Naive thymus-derived CD8-positive, alpha-beta T cell (primary cell): ENCODE data around the gene HDAC4. TPM values are rescaled to one million over a fixed set of nuclear protein-coding genes. Genes with fewer than 3 reads are reported as not detected.

Source experiments
- ATAC-seq, 2 donors: fragments of 150-1000 bp; cut with Tn5 transposase in 1 of 2; sonication (Bioruptor Pico), chemical (Tn5 transposase) in 1 of 2; 1 replicate in 1 of 2; 2 replicates in 1 of 2; pipeline ENCODE4 v1.10.0; 2021; ENCODE audit warnings: mild to moderate bottlenecking in 2 of 2, moderate library complexity in 2 of 2
- POLR2A ChIA-PET: fragments of 350-600 bp; sonication (Branson Sonifier 250); formaldehyde crosslinking; loops from one replicate; lab custom pipeline; 2021; ENCODE audit warnings: antibody characterized with exemption; lab: Charles Lee
- DNase-seq, 10 donors: peaks; one replicate each; pipeline versions ENCODE4 v3.0.0 to v3.0.0-alpha.2; 2020 to 2022
- H3K27ac Mint-ChIP-seq, 10 donors: one replicate each; pipeline ENCODE4 v1.8.0; 2020 to 2022; ENCODE audit warnings: mild to moderate bottlenecking in 10 of 10, mixed read lengths in 10 of 10, moderate library complexity in 4 of 10, inconsistent platforms in 1 of 10
- H3K27me3 Mint-ChIP-seq, 5 donors: one replicate each; pipeline ENCODE4 v1.8.0; 2021 to 2022; ENCODE audit warnings: mixed read lengths in 5 of 5
- H3K36me3 Mint-ChIP-seq, 3 donors: one replicate each; pipeline ENCODE4 v1.8.0; 2020 to 2022; ENCODE audit warnings: mixed read lengths in 3 of 3, mild to moderate bottlenecking in 2 of 3, inconsistent platforms in 1 of 3
- H3K4me1 Mint-ChIP-seq, 4 donors: one replicate each; pipeline ENCODE4 v1.8.0; 2021 to 2022; ENCODE audit warnings: mixed read lengths in 4 of 4
- H3K4me3 Mint-ChIP-seq, 10 donors: one replicate each; pipeline ENCODE4 v1.8.0; 2020 to 2022; ENCODE audit warnings: mild to moderate bottlenecking in 10 of 10, mixed read lengths in 10 of 10, moderate library complexity in 6 of 10, inconsistent platforms in 1 of 10
- H3K9me3 Mint-ChIP-seq, 9 donors: one replicate each; pipeline ENCODE4 v1.8.0; 2020 to 2022; ENCODE audit warnings: mixed read lengths in 9 of 9, mild to moderate bottlenecking in 3 of 9, inconsistent platforms in 1 of 9, moderate library complexity in 1 of 9
- polyA plus RNA-seq, 3 donors: library from polyadenylated mRNA; unstranded; fragments of 300-500 nt; fragmentation: Illumina TruSeq; gene quantifications; one replicate each; pipeline ENCODE4 v1.2.3, GENCODE V29; 2021
- total RNA-seq, 8 experiments: library from RNA in 2 of 8; stranded (reverse) in 2 of 8; gene quantifications; one replicate each; pipeline ENCODE4 v1.2.3 and lab custom pipeline; 2021 to 2026

The HDAC4 gene
- total and polyA plus RNA-seq, 5 experiments from 2014 or later: 2.8 to 37.3 (median 10.1) TPM

DNA sequence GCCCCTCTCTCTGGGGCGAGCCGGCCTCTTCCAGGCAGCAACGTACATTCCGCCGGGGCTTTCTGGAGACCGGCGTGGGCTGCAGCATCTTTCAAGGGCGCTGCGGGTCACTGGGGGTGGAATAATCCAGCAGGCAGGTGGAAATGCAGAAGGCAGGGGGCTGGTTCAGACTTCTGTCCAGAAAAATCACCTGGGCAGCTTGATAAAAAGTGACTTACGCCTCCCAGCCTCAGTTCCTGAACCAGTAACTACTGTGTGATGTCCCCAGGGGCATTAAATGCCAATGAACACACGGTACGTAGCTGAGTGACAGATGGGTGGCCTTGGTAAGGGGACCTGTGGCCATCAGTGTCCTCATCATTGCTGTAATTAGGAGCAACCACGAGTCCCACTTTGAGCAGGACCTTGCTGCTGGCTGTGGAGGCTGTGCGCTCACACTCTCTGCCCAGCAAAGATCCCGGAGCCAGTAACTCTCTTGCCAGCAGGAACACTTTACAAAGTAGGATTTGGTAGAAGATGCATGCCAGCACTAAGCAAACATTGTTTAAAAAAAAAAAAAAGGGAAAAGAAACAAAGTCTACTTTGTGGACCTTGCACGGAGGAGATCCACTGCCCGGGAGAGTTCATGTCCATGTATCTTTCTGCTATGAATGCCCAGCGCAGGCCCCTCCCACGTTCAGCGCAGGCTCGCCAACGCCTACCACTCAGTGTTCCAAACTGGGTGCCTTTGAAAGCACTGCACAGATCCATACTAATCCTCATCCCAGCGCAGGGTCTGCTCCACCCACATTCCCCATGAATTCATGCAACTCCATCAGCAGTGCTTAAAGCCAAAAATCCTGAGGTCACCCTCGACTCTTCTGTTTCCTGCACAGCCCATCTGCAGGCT is 177.3 kb downstream of the HDAC4 start:
- ATAC-seq (no peak), DNase-seq (no peak)
- peak overlapping the region in 5 of 10 donors; percentile 1 to 86 (median 72) for H3K4me3 Mint-ChIP-seq
- peaks cover 43 to 92% (median 81%) of the 10 kb centered on the region in 4 donors for H3K4me1 Mint-ChIP-seq
- no peaks in the 10 kb centered on the region for H3K27me3 Mint-ChIP-seq
- H3K36me3 Mint-ChIP-seq: no peaks in the 10 kb centered on the region
- H3K27ac Mint-ChIP-seq: peak overlapping the region in 9 of 10 donors; percentile 49 to 93 (median 89)
- POLR2A ChIA-PET: interaction anchor here (0.9 to 2.0 kb wide), 2 partner anchors 8 to 74 kb away, joined by 3 to 5 read pairs; no protein-coding TSS in a partner anchor
- H3K9me3 Mint-ChIP-seq: no peaks in the 10 kb centered on the region

DNA sequence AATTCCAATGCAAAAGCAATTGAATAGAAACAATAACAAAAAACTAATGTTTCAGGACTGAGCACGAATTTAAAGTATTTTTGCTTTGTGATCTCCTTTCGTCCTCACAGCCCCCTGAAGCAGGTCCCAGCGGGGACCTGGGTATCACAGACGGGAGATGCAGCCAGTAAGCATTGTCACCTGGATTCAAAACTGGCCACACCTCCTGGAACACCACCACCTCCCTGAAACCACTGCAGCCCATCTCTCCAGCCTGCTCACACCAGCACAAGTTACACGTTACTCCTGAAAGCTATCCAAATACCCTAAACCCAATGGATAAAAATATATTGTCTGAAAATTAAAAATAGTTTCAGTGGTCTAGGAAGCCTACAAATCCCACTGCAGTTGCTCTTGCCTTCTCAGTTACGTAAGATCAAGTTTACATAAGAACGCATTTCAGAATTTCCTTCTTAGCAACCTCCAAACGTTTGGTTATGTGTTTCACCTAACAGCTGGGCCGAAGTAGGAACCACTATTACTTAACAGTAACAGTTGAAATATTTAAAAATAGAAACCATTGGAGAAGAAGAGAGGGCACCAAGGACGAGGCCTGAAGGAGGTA is 178.0 kb downstream of the HDAC4 start:
- Mint-ChIP-seq H3K27ac (peak overlapping the region; percentile 81 to 94 (median 88)), H3K36me3 (no peaks in the 10 kb centered on the region), H3K9me3 (no peaks in the 10 kb centered on the region), H3K4me3 (peak overlapping the region; percentile 59 to 86 (median 74)), H3K4me1 (peaks cover 37 to 87% (median 77%) of the 10 kb centered on the region in 4 donors), H3K27me3 (no peaks in the 10 kb centered on the region)
- ATAC-seq (no peak), DNase-seq (no peak)
- POLR2A ChIA-PET: interaction anchor here (0.9 to 2.7 kb wide), 3 partner anchors 9 to 75 kb away, joined by 3 to 9 read pairs (median 5); no protein-coding TSS in a partner anchor

DNA sequence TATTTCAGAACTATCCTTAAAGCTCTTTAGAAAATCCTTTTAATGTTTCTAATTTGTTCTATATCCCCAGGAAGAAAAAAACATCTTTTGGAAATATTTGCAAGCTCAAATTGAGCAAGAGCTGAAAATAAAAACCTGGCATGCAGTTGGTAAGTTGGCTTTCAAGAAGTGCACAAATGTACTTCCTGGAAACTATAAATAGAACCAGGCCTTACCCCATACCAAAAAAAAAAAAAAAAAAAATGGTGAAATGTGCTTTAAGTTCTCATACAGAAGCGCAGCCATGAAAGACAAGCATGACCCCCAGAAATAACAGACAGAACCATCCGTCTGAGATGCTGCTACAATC is 178.5 kb downstream of the HDAC4 start:
- Mint-ChIP-seq H3K36me3 (no peaks in the 10 kb centered on the region), H3K27ac (peak overlapping the region; percentile 81 to 94 (median 88)), H3K27me3 (no peaks in the 10 kb centered on the region), H3K9me3 (peaks cover 0 to 3% (median 0%) of the 10 kb centered on the region in 9 donors), H3K4me1 (peaks cover 37 to 87% (median 77%) of the 10 kb centered on the region in 4 donors), H3K4me3 (peak overlapping the region; percentile 59 to 86 (median 74))
- DNase-seq: peak in 3 of 10 donors; percentile 5 to 43 (median 40)
- peak; percentile 66 to 72 for ATAC-seq
- POLR2A ChIA-PET: interaction anchor here (0.7 to 2.7 kb wide), 6 partner anchors 10 to 219 kb away, joined by 3 to 9 read pairs (median 4); no protein-coding TSS in a partner anchor

DNA sequence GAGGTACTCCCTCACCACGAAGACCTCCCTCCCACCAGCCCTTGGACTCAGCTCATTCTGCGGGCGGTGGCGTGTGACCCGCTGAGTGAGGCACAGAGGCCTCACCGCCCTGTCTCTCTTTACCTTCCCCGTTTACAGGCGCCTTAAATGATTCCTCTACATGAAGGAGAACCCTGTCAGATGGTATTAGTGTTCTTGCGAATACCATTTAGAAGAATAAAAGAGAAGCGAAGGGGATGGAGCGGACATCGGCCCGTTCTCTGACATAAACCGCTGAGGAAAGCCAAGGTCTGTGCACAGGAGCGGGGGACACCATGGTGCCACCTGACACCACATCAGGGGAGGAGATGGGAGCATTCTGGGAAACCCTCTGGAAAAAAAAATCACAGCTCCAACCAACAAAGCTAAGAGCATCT is 179.8 kb downstream of the HDAC4 start:
- Mint-ChIP-seq H3K27me3 (no peaks in the 10 kb centered on the region), H3K36me3 (no peaks in the 10 kb centered on the region), H3K4me3 (peak overlapping the region in 8 of 10 donors; percentile 19 to 86 (median 57)), H3K27ac (peak overlapping the region in 9 of 10 donors; percentile 31 to 91 (median 81)), H3K4me1 (peaks cover 39 to 86% (median 77%) of the 10 kb centered on the region in 4 donors), H3K9me3 (peaks cover 0 to 3% (median 0%) of the 10 kb centered on the region in 9 donors)
- ATAC-seq (no peak), DNase-seq (no peak)
- POLR2A ChIA-PET: interaction anchor here (0.6 to 2.7 kb wide), 6 partner anchors 9 to 102 kb away, joined by 3 to 9 read pairs (median 3); no protein-coding TSS in a partner anchor

DNA sequence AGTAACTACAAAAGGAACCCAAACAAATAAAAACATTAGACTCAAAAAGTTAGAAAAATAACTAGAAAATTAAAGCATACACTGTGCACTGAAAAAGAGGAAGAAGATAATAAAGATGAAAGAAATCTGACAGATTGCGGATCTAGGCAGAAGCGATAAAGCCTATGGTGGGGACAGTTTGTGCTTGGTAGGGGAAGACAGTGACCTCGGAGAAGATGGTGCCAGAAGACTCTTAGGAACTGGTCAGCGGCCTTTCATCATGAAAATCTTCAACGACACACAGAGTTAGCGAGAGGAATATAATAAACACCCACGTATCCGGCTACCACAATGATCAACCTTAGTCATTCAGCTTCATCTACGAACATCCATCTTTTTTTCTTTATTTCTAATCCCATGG is 180.5 kb downstream of the HDAC4 start:
- Mint-ChIP-seq H3K4me3 (peak overlapping the region in 4 of 10 donors; percentile 4 to 26 (median 18)), H3K4me1 (peaks cover 41 to 85% (median 76%) of the 10 kb centered on the region in 4 donors), H3K27ac (peak overlapping the region in 5 of 10 donors; percentile 56 to 91 (median 82)), H3K27me3 (no peaks in the 10 kb centered on the region), H3K36me3 (no peaks in the 10 kb centered on the region), H3K9me3 (peaks cover 0 to 3% (median 0%) of the 10 kb centered on the region in 9 donors)
- POLR2A ChIA-PET: interaction anchor here (0.9 to 2.7 kb wide), 3 partner anchors 8 to 103 kb away, joined by 3 to 9 read pairs (median 3); no protein-coding TSS in a partner anchor
- DNase-seq (no peak), ATAC-seq (no peak)

DNA sequence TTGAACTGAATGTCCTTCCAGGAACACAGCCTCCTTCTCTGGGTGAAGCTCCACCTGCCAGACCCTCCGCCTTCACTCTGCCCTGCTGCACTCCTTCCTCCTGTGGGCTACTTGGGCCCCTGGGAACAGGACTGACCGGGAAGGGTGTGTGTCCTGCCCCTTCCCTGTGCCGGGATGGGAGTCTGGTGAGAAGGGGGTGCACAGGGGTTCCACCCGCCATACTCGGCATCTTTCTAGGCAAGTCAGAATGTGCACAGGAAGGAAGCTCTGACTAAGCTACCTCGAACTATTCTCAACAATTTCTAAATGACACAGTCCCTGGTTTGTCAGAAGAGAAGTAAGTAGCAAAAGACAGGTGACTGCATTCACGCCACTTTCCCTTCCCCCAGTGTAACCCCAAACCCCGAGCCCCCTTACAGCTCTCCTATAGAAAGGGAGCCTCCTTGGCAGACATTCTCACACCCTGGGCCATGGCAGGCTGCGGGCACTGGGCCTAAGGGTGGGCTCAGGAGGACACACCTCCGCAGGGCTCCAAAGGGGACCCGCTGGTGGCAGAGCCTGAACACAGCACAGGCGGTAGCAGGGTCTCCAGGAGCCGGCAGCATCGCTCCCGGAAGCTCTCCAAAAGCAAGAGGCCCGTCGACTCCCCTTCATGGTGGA is 184.1 kb downstream of the HDAC4 start:
- ATAC-seq (peak; percentile 49 to 59), DNase-seq (peak in 1 of 10 donors; percentile 21)
- POLR2A ChIA-PET: interaction anchor here (1.2 to 1.9 kb wide), 2 partner anchors 11 to 14 kb away, joined by 3 to 4 read pairs; no protein-coding TSS in a partner anchor
- Mint-ChIP-seq H3K36me3 (no peaks in the 10 kb centered on the region), H3K4me1 (peaks cover 41 to 76% (median 65%) of the 10 kb centered on the region in 4 donors), H3K9me3 (peaks cover 0 to 3% (median 0%) of the 10 kb centered on the region in 9 donors), H3K4me3 (peak overlapping the region; percentile 40 to 86 (median 78)), H3K27me3 (no peaks in the 10 kb centered on the region), H3K27ac (peak overlapping the region; percentile 47 to 89 (median 81))

DNA sequence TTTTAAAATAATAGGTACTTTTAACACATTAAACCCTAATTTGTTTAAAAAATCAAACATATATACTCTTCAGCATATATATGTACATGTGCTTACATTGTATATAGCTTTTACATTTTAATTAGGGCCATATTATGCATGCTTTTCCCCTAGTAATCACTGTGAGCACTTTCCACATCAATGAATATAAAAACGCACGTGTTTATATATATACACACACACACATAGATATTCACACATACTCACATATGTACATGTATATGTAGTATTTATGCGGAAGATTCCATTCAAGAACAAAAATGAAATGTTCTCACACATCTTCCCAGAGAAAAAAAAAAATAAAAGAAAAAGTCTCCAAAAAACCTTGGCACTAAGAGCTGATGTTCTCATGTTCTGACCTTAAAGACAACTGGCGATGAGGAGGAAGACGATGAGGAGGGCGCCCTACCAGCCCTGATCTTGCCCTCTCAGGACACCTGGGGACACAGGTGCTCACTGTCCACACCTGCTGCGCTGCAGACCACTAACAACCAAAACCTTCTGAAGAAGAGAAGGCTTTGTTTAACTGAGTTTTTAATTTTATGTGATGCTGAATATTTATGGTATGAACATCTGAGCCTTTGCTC is 184.7 kb downstream of the HDAC4 start:
- H3K4me1 Mint-ChIP-seq: peaks cover 47 to 76% (median 66%) of the 10 kb centered on the region in 4 donors
- no peaks in the 10 kb centered on the region for H3K27me3 Mint-ChIP-seq
- ATAC-seq: no peak
- DNase-seq: no peak
- H3K27ac Mint-ChIP-seq: peak overlapping the region in 7 of 10 donors; percentile 79 to 89 (median 81)
- no peaks in the 10 kb centered on the region for H3K36me3 Mint-ChIP-seq
- peak overlapping the region in 8 of 10 donors; percentile 6 to 86 (median 75) for H3K4me3 Mint-ChIP-seq
- POLR2A ChIA-PET: interaction anchor here (1.9 kb wide), 1 partner anchor 11 kb away, joined by 4 read pairs; no protein-coding TSS in a partner anchor
- peaks cover 0 to 3% (median 0%) of the 10 kb centered on the region in 9 donors for H3K9me3 Mint-ChIP-seq

DNA sequence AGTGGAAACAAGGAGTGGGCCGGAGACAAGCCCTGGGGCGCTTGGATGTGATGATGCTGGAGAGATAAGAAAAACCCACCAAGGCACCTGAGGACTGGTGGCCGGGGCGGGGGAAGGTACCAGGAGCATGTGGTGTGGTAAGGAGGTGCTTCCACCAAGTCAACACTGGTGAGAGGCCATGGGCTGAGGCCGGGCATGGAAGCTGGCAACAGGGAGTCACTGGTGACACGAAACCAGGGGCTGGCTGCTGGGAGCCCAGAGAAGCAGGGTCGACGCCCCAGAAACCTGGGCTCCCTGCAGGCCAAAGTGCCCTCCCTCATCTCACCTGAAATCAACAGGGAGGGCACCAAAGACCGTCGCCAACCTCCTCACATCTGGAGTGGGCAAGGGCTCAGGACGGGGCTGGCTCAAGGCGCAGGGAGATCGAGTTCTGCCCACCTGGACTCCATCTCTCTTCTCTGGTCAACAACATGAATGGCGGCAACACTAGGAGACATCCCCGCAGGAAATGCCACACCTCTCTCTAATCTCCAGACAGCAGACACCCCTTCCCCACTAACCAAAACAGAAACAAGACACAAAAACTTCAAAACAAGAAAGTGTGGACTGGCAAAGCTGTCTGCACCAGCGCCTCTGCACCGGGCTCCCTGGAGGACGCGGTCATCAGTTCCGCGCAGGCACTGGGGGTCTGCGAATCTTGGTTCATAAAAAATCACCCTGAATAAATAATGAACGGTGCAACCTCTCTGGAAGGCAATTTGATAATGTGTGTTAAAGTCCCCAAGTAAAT is 185.5 kb downstream of the HDAC4 start:
- ATAC-seq (no peak), DNase-seq (no peak)
- Mint-ChIP-seq H3K9me3 (peaks cover 0 to 3% (median 0%) of the 10 kb centered on the region in 9 donors), H3K27me3 (no peaks in the 10 kb centered on the region), H3K4me1 (peaks cover 44 to 76% (median 64%) of the 10 kb centered on the region in 4 donors), H3K4me3 (peak overlapping the region in 3 of 10 donors; percentile 4 to 55 (median 24)), H3K36me3 (no peaks in the 10 kb centered on the region), H3K27ac (peak overlapping the region in 4 of 10 donors; percentile 36 to 72 (median 57))
- POLR2A ChIA-PET: interaction anchor here (1.1 to 1.9 kb wide), 2 partner anchors 10 to 12 kb away, joined by 3 to 4 read pairs; no protein-coding TSS in a partner anchor

DNA sequence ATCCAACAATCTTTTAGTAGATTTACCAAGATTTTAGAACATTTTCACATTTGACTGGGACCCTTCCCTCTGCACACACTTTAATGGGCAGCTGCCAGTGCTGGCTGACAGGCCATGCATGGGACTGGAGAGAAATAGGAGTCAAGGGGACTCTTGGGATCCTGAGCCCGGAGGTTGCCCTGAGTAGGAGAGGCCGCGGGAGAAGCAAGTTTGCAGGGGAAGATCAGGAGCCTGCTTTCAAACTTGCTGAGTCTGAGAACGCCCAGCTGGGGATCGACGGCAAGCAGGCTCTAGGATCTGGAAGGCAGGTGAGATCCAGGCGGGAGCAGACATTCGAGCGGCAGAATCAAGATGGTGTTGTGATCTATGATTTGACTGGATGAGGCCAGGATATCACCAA is 186.1 kb downstream of the HDAC4 start:
- Mint-ChIP-seq H3K9me3 (peaks cover 0 to 3% (median 0%) of the 10 kb centered on the region in 9 donors), H3K4me1 (peaks cover 45 to 76% (median 66%) of the 10 kb centered on the region in 4 donors), H3K27me3 (no peaks in the 10 kb centered on the region), H3K27ac (peak overlapping the region in 2 of 10 donors; percentile 36 to 65), H3K4me3 (peak overlapping the region in 3 of 10 donors; percentile 4 to 55 (median 45)), H3K36me3 (peaks cover 0 to 2% (median 0%) of the 10 kb centered on the region in 3 donors)
- DNase-seq (no peak), ATAC-seq (no peak)
- POLR2A ChIA-PET: interaction anchor here (1.1 kb wide), 1 partner anchor 10 kb away, joined by 3 read pairs; no protein-coding TSS in a partner anchor

DNA sequence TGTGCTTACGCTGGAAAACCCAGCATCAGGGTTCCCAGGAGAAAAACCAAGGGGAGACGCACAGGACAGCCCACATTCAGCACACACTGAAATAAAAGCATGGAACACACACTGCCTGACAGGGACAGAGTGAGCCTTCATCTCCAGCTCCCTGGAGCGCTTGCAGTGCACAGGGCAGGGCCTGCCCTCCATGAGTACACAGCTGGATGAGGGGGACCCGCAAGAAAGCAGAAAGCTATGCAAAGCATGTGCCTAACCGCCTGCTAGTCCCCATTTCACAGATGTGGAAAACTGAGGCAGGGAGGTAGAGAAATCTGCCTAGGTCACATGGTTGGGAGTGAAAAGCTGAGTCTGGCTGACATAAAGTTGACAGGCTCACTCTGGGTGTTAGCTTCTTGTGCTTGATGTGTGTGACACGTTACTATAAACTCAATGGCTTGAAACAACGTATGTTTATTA is 187.1 kb downstream of the HDAC4 start:
- Mint-ChIP-seq H3K9me3 (peaks cover 0 to 3% (median 0%) of the 10 kb centered on the region in 9 donors), H3K27ac (no peak overlapping the region), H3K4me3 (peak overlapping the region in 1 of 10 donors; percentile 20), H3K36me3 (peaks cover 0 to 2% (median 0%) of the 10 kb centered on the region in 3 donors), H3K4me1 (peaks cover 45 to 77% (median 65%) of the 10 kb centered on the region in 4 donors), H3K27me3 (no peaks in the 10 kb centered on the region)
- DNase-seq (no peak), ATAC-seq (no peak)
- POLR2A ChIA-PET: interaction anchor here (0.5 to 1.6 kb wide), 3 partner anchors 51 to 880 kb away, joined by 3 to 6 read pairs (median 4); partner anchors contain the start of gene HDAC4
